HG02798 (cell line): ENCODE measurements around the gene ZNF117.
"Not testable (repeated sequence)": the region's sequence is repeated elsewhere in the genome, so short reads cannot be mapped to it uniquely, and the experiment has no call there.

Source experiments
- ATAC-seq: cut with Tn5 transposase; IDR thresholded peaks from one replicate; pipeline ENCODE4 v1.9.1; 2021; ENCODE audit warnings: mild to moderate bottlenecking; ENCODE audit not compliant: unreplicated experiment, poor library complexity

ZNF117 gene

GRCh38 chr7:64990936-64991335, at the start of gene ZNF117:
TSS of gene ZNF117 (minus strand) at chr7:64991036.
- ATAC-seq: no peak

DNA sequence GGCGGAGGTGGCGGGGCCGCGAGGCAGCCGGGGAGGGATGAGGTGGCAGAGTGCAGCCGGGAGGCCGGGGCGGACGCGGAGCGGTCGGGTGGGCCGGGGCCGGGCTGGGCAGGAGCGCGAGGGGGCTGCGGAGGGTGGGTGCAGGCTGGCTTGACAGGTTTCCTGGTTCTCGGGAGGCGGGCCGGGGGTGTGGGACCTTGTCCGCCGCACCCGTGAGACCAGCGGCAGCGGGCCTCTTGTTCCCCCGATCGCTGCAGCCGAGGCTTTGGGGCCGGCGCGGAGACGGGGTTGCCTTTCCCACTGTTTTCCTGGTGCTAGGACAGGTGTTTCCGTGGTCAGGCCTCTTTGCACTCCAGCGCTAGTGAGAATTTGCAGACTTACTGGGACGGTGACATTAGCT, 47.9 kb upstream of the ZNF117 start:
- peak; percentile 14 for ATAC-seq

- peak; percentile 96 for ATAC-seq
Measured at GRCh38 chr7:65037740-65038688, 47.2 kb upstream of the ZNF117 start.

- not testable (repeated sequence) for ATAC-seq
Measured at GRCh38 chr7:65036526-65036925, 45.7 kb upstream of the ZNF117 start.

DNA sequence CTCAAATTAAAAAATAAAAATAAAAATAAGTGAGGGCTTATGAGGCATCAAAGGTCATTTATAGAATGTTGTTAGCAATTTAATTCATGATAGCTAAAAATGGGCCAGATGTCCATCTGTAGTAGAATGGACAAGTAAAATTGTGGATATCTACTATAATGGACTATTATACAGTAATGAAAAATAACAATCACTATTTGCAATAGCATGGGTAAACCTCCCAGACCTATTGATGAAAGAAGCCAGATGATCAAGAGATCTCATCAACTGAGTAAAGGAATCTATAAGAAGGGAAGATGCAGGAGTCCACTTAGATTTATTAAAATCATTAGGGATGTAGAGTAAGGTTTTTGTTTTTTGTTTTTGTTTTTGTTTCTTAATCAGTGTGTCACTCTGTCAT, 44.6 kb upstream of the ZNF117 start:
- ATAC-seq: not testable (repeated sequence)

- ATAC-seq: not testable (repeated sequence)
Measured at GRCh38 chr7:65034120-65034782, 43.4 kb upstream of the ZNF117 start.

GRCh38 chr7:65033391-65033790, 42.6 kb upstream of the ZNF117 start:
- ATAC-seq: not testable (repeated sequence)

- ATAC-seq: not testable (repeated sequence)
Measured at GRCh38 chr7:65025023-65025422, 34.2 kb upstream of the ZNF117 start.

DNA sequence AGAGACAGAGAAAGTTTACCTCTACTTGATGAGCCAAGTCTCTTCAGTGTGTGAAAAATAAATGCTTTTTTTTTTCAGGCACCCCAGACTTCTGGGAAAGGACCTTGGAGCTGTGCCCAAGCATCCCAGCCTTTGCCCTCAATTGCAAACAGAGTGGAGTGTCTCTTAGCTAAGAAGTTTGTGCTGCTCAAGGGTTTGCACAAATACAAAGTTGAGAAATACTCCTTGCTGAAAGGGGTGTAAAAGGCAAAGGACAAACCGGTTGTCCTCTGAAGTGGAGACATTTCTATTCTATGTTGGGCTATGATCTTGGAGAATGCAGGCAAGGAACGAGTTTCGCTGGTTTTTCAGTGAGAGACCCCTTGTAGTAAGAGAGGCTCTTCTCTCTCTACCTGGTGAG, 30.1 kb upstream of the ZNF117 start:
- not testable (repeated sequence) for ATAC-seq

GRCh38 chr7:65009881-65010280, 19.0 kb upstream of the ZNF117 start:
- ATAC-seq: not testable (repeated sequence)

GRCh38 chr7:65009394-65009793, 18.6 kb upstream of the ZNF117 start:
- not testable (repeated sequence) for ATAC-seq

GRCh38 chr7:65007036-65007435, 16.2 kb upstream of the ZNF117 start:
- not testable (repeated sequence) for ATAC-seq

GRCh38 chr7:65006094-65006992, 15.5 kb upstream of the ZNF117 start, which contains the start of gene ERV3-1:
TSS of gene ERV3-1 (minus strand) at chr7:65006687. CDS start at chr7:64993026, 13,661 bp downstream.
- peak; percentile 100 for ATAC-seq

DNA sequence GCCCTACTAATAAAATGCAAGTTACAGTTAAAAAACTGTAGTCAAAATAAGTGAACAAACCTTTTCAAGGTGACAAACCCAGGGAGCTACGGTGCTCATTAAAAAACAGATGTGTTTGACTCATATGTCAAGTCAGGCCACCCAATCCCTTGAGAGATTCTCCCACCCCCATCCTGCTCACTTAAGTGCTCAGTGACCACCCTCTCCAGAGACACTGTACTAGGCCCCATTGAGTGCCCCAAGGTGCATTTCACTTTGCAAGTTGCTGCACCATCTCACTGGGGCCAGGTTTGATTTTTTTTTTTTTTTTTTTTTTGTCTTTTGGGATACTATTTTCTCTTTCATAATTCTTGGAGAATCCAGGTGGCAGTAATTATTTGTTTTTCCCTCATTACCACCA, 13.7 kb upstream of the ZNF117 start:
- ATAC-seq: no peak

GRCh38 chr7:65002972-65003585, 12.2 kb upstream of the ZNF117 start:
- no peak for ATAC-seq

DNA sequence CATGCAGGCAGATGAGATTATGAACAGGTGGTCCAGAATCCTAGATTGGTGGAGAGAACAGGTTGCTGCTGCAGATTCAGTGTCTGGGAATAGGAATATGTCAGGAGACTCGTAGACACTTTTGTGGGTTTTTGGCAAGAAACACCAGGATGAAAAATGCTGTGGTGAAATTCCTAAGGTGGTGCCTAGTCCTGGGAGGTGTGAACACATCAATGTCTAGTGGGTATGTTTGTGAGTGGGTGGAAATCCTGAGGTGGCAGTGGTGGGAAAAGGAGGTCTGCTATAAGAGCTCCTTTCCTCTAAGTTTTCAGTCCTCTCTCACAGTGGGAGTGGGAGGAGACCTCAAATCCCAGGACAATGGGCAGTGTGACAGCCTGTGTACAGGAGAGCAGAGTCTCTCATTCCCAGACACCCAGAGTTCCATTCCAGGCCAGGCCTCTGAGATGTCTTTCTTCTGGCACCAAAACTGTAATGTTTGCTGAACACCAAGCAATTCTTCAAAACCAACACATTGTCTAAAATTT, 10.5 kb upstream of the ZNF117 start:
- no peak for ATAC-seq

DNA sequence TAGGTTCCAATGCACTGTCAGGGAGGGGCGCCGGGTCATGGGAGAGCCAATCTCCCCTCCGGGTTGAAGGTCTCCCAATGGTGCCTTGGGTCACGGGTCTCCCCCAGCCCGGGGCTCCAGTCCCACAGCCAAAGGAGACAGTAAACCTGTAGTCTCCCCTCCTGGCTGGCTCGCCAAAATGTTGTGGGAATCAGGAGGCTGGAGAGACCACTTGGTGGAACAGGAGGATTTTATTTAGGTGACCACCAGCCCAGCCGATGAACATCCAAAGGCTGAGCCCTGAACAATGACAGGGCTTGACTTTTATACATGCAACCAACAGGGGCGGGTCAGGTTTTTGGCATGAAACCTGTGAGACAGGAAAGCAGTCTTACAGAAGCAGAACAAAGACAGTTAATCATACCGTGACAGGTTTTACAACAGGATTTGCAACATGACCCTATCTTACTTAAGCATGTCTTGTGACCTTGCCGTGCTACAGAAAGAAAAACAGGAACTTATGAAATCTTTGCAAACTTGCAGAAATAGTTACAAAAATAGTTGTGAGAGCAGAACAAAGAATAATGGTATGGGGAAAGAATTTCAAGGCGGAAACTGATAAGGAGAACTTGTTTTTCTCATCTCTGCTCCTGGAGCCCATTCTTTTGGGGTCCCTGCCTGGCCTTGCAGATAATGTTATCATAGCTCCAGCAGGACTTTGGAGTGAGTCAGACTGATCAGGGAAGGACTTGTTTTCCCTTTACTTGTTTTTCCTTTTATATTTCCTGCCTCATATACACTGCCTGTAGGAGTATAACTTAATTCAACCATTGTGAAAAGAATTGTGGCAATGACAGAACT, 8.5 kb upstream of the ZNF117 start:
- ATAC-seq: no peak

DNA sequence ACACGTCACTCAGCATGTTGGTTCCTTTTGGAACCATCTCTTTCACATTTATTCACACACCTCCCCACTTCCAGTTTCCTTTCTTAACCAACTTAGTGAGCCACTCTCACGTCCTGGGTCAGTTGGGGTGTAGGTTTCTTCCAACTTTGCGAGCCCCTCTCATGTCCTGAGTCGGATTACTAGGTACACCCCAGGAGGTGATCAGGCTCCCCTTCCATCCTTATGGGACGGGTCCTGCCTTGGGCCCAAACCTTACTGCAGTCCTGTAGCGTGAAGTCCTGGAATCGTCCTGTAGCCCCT, 8.0 kb upstream of the ZNF117 start:
- ATAC-seq: no peak

DNA sequence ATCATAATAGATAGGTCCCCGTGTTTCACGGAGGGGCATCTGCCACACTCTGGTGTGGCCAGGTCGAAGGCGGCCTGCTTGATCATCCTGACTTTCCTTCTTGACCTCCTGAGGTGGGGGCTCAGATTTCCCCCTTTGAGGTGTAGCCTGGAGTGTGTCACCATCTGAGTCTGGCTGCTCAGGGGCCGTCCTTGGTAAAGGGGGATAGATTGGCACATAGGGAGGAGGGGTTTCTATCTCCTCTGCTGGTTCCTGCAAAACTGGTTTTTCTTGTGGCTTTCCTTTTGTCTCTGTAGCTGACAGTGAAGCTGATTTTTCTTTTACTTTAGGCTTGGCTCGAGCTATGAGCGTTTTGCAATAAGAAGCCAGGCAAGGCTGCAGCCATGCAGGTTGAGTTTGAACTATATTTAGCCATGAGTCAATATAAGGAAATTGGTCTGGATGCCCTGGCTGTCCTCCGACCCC, 7.1 kb upstream of the ZNF117 start:
- no peak for ATAC-seq
